A673 (cell line): Measurements from ENCODE around the gene PACSIN2.

Source experiments
- CTCF ChIP-seq: fragments of 300-800, 200-600 bp; sonication (generic); conservative IDR thresholded peaks from 2 replicates; pipeline ENCODE4 v1.5.1; 2017; ENCODE audit warnings: low read depth, mild to moderate bottlenecking, antibody characterized with exemption, low read length, moderate library complexity, mixed read lengths
- EZH2 ChIP-seq: fragments of 200-600 bp; sonication (generic); IDR thresholded peaks from 2 replicates; pipeline ENCODE4 v1.6.1; 2017; ENCODE audit warnings: borderline replicate concordance, low read depth, mild to moderate bottlenecking, mixed read lengths, antibody characterized with exemption, low read length; ENCODE audit not compliant: poor library complexity, severe bottlenecking

- TF ChIP-seq CTCF, result no peak
- no peak for TF ChIP-seq EZH2
Observed at GRCh38 chr22:42872821-42873220, 142.1 kb downstream of the PACSIN2 start.
